Smooth muscle cell of the pulmonary artery (primary cell): ENCODE results near the gene PRPS2. TPM values are rescaled to one million over a fixed set of nuclear protein-coding genes. Genes with fewer than 3 reads are reported as not detected.

Experiments used
- total RNA-seq: library from RNA; depleted of rRNA; stranded (reverse); fragments of >200 nt; gene quantifications from 2 replicates; pipeline ENCODE4 v1.2.3, GENCODE V29; 2014

Gene PRPS2
- total RNA-seq = 15.9 and 25.2 TPM in 2 replicates

DNA sequence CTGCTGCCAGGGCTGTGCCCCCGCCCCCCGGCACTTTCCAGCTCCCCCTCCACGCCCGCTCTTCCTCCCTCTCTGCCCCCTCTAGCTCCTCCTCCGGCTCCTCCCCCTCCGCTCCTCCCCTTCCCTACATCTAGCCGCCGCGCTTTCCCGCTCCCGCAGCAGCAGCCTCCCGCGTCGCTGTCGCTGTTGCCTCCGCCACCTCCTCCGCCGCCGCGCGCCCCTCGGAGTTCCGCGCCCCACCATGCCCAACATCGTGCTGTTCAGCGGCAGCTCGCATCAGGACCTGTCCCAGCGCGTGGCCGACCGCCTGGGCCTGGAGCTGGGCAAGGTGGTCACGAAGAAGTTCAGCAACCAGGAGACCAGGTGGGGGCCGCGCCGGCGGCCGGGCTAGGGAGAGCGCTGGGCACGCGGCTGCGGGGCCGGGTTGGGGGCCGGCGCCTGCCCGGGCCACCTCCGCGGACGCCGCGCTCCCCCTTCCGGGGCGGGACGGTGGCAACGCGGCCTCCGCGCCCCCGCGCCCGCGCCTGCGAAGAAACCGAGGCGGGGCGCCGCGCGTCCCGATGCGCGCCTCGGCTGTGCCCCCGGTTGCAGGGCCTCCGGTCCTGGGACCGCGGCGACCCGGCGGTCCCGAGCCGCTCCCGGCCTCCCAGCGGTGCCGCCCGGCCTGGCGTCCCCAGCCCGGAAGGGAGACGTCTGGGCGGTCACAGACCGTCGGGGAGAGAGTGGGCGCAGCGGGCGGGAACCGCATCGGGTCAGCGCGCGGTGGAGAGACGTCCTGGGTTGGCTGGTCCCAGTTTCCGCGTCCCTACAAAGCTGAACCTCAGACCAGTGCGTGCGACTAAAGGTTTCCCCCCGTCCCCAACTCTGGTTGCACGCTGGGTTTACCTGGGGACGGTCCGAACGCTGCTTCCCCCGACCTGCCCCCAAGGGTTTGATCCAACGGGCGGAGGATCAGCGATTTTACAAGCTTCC lies at the start of gene PRPS2:
PRPS2 (plus strand) TSS at position 156 of the 972 bp plus-strand sequence; CDS start at position 242, 86 bp downstream.

DNA sequence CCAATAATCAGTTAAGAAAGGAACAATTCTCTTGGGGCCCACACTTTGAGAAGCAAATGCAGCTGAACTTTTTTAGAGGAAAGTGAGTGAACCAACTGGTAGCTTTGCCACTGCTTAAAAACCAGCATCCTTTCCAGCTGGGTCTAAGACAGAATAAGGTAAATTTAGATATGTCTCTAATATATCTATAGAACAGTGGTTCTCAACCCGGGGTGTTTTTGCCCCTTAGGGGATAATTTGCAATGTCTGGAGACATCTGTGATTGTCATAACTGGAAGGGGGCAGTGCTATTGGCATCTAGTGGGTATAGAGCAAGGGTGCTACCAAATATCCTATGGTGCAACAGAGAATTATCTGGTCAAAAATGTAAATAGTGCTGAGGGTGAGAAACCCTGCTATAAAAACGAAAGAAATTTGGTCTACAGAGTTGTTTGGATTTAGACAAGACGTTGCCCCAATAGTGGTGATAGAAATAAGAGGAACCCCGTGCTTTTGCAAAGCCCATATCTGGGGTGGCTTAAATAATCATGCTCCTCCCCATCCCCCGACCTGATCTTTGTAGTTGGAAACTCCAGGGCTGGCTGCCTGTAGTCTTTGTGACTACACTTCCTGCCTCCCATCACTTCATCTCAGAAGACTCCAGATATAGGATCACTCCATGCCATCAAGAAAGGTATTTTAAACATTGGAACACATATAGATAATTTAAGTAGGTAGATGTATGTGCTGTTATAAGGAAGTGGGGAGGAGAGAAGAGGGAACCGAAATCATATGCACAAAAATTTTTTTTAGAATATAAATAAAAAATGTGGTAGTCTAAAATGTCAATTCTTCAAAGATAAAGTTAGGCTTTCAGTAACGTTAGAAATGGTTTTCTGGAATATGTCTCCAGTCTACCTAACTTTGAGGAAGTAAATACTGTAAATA lies 75.5 kb downstream of the PRPS2 start, which contains the start of gene TLR7:
TLR7 (plus strand) TSS at position 622 of the 927 bp plus-strand sequence. CDS start 507 bp downstream, outside the sequence.

Other genes with a start within 250 kb of the PRPS2 start
- under 0.01 TPM in 1 of 2 replicates, not detected in the other for gene TLR7, start 75.7 kb downstream of the PRPS2 start, total RNA-seq
- gene TLR8, start 115.2 kb downstream of the PRPS2 start, total RNA-seq = not detected in 2 replicates
- gene TMSB4X, start 183.7 kb downstream of the PRPS2 start, total RNA-seq = 6,415 and 9,073 TPM in 2 replicates